Measurements from ENCODE around the gene WWC1. TPM values are rescaled to one million over a fixed set of nuclear protein-coding genes. Genes with fewer than 3 reads are reported as not detected.

WWC1 gene
- polyA plus RNA-seq, 1 experiment = 5.2 TPM

GRCh38 chr5:168482361-168482760 lies 190.9 kb downstream of the WWC1 start:
- H3K27me3 ChIP-seq (ENCODE audit: control insufficient read depth, insufficient read depth, low read length) = no peaks in the 10 kb centered on the region
- CTCF ChIA-PET = interaction anchor here (1.2 to 7.8 kb wide), 3 partner anchors 187 to 213 kb away, joined by 4 to 104 read pairs (median 8); no protein-coding TSS in a partner anchor
- no peak for TF ChIP-seq CTCF (IDR thresholded peaks at IDR 0.05; ENCODE audit: low read depth, low read length)
- POLR2A ChIA-PET = no interaction called here
- H3K27ac ChIP-seq (ENCODE audit: low read depth, low read length) = no peak overlapping the region
- no peaks in the 10 kb centered on the region for H3K9me3 ChIP-seq (ENCODE audit: control insufficient read depth, insufficient read depth, low read length)
- DNase-seq (ENCODE audit: low read depth, low spot score) = no peak
- no peak overlapping the region for H3K4me3 ChIP-seq (ENCODE audit: low read depth, low read length)

- TF ChIP-seq CTCF (IDR thresholded peaks at IDR 0.05; ENCODE audit: low read depth, low read length) = peak; percentile 98
- DNase-seq (ENCODE audit: low read depth, low spot score) = peak; percentile 86
- ChIA-PET POLR2A (interaction anchor here (0.8 to 1.0 kb wide), 2 partner anchors 9 to 14 kb away, joined by 3 to 4 read pairs; no protein-coding TSS in a partner anchor), CTCF (interaction anchor here (0.6 to 7.8 kb wide), 19 partner anchors 9 to 217 kb away, joined by 3 to 104 read pairs (median 4); partner anchors contain the start of gene WWC1)
- Histone ChIP-seq H3K9me3 (ENCODE audit: control insufficient read depth, insufficient read depth, low read length) (no peaks in the 10 kb centered on the region), H3K27ac (ENCODE audit: low read depth, low read length) (peak within 1 kb of the TSS; percentile 57), H3K4me3 (ENCODE audit: low read depth, low read length) (peak within 1 kb of the TSS; percentile 76), H3K27me3 (ENCODE audit: control insufficient read depth, insufficient read depth, low read length) (no peaks in the 10 kb centered on the region)
Observed at GRCh38 chr5:168486136-168486879, 194.9 kb downstream of the WWC1 start, which contains the start of gene RARS1. Gene RARS1, plus strand, starts transcription at chr5:168486471. Its CDS starts 28 bp downstream, at chr5:168486499.

GRCh38 chr5:168489059-168489458 lies 197.6 kb downstream of the WWC1 start:
- Histone ChIP-seq H3K9me3 (ENCODE audit: control insufficient read depth, insufficient read depth, low read length) (no peaks in the 10 kb centered on the region), H3K27me3 (ENCODE audit: control insufficient read depth, insufficient read depth, low read length) (no peaks in the 10 kb centered on the region), H3K4me3 (ENCODE audit: low read depth, low read length) (no peak overlapping the region), H3K27ac (ENCODE audit: low read depth, low read length) (no peak overlapping the region)
- POLR2A ChIA-PET = no interaction called here
- no peak for TF ChIP-seq CTCF (IDR thresholded peaks at IDR 0.05; ENCODE audit: low read depth, low read length)
- DNase-seq (ENCODE audit: low read depth, low spot score) = no peak
- CTCF ChIA-PET = interaction anchor here (0.6 to 7.8 kb wide), 2 partner anchors 220 to 236 kb away, joined by 3 to 104 read pairs; no protein-coding TSS in a partner anchor

GRCh38 chr5:168494057-168494555 lies 202.7 kb downstream of the WWC1 start:
- Histone ChIP-seq H3K27me3 (ENCODE audit: control insufficient read depth, insufficient read depth, low read length) (no peaks in the 10 kb centered on the region), H3K27ac (ENCODE audit: low read depth, low read length) (no peak overlapping the region), H3K4me3 (ENCODE audit: low read depth, low read length) (no peak overlapping the region), H3K9me3 (ENCODE audit: control insufficient read depth, insufficient read depth, low read length) (no peaks in the 10 kb centered on the region)
- ChIA-PET POLR2A (no interaction called here), CTCF (no interaction called here)
- DNase-seq (ENCODE audit: low read depth, low spot score) = no peak
- no peak for TF ChIP-seq CTCF (IDR thresholded peaks at IDR 0.05; ENCODE audit: low read depth, low read length)
